ENCODE measurements around the gene BPIFB2. TPM values are rescaled to one million over a fixed set of nuclear protein-coding genes. Genes with fewer than 3 reads are reported as not detected.

The BPIFB2 gene
- total RNA-seq, 2 donors from 2014 or later = not detected

- peak overlapping the region; percentile 38 to 79 for H3K4me3 Mint-ChIP-seq
- H3K27ac Mint-ChIP-seq = peak overlapping the region; percentile 67
- no peak for ATAC-seq (replicated peaks in 1 of 2)
- H3K36me3 Mint-ChIP-seq (ENCODE audit: insufficient read depth in 2 of 2) = no peaks in the 10 kb centered on the region
- peaks cover 81% of the 10 kb centered on the region for H3K4me1 Mint-ChIP-seq (ENCODE audit: low read depth)
- DNase-seq = peak in 1 of 2 donors; percentile 4
- H3K27me3 Mint-ChIP-seq (ENCODE audit: low read depth) = no peaks in the 10 kb centered on the region
- peaks cover 0 to 2% of the 10 kb centered on the region in 2 donors for H3K9me3 Mint-ChIP-seq
Observed at GRCh38 chr20:32966382-32966781, 41.1 kb upstream of the BPIFB2 start.

DNA sequence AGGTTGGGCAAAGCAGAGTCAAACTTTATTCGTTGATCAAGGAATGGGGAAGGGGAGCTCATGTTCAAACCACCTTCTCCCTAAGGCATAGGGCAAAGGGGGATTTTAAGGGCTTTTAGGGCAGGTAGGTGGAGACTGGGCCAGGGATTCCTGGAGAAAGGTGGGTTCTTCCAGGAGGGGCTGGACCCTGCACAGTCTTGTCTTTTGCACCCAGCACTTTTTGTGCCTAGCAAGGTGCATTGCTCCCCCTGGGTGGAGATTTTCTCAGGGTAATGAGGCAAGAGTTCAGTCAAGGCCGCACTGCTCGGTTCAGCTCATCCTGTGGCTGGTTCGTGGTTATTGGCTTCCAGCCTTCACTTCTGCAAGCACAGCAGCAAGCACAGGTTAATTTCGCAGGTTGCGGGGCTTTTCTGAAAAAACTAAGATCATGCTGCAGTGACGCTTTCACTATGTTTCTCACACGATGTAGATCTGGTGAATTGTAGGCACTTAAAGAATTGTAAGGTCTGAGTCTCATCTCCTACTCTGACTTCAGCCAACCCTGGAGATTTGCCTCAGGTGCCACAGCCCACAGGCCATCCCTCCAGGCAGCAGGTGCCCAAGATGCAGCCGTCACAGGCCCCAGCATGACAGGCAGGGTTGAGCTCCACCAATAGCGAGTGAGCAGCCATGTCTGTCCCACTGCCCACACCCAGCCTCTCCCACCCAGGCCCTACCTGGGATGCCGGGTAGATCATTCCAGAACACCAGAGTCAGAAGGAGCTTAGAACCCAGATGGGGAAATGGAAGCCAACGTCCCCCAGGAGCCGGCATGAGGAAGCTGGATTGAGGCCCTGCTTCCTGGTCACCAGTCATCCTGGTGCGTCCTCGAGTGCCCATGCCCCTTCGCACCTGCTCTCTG is 40.4 kb upstream of the BPIFB2 start:
- Mint-ChIP-seq H3K4me3 (peak overlapping the region; percentile 38 to 79), H3K27ac (peak overlapping the region; percentile 86), H3K4me1 (ENCODE audit: low read depth) (peaks cover 74% of the 10 kb centered on the region), H3K27me3 (ENCODE audit: low read depth) (no peaks in the 10 kb centered on the region), H3K9me3 (peaks cover 0 to 2% of the 10 kb centered on the region in 2 donors), H3K36me3 (ENCODE audit: insufficient read depth in 2 of 2) (no peaks in the 10 kb centered on the region)
- DNase-seq = peak; percentile 79 to 85
- ATAC-seq (replicated peaks in 1 of 2) = peak; percentile 67 to 69

DNA sequence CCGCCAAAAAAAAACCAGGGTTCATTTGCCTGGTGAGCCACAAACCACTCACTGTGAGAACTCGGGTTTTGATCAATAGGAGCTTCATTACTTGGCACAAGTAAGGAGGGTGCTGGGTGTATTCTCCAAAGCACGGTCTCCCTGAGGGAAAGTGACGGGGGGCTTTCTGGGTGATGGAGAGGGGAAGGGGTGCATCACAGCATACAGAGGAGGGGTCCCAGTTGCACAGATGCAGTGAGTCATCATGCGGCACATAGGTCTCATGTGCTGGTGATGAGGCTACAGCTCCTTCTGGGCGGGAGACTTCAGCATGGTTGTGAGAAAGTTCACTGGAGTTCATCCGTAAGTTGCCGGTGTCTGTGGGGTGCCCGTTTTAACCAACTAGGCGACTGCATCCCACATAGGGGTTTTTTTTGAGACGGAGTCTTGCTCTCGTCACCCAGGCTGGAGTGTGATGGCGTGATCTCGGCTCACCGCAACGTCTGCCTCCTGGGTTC is 39.5 kb upstream of the BPIFB2 start:
- H3K4me1 Mint-ChIP-seq (ENCODE audit: low read depth) = peaks cover 72% of the 10 kb centered on the region
- ATAC-seq (replicated peaks in 1 of 2) = peak; percentile 21 to 40
- peak overlapping the region; percentile 38 to 79 for H3K4me3 Mint-ChIP-seq
- H3K9me3 Mint-ChIP-seq = peaks cover 0 to 2% of the 10 kb centered on the region in 2 donors
- peak; percentile 61 to 74 for DNase-seq
- H3K27me3 Mint-ChIP-seq (ENCODE audit: low read depth) = no peaks in the 10 kb centered on the region
- peak overlapping the region; percentile 86 for H3K27ac Mint-ChIP-seq
- H3K36me3 Mint-ChIP-seq (ENCODE audit: insufficient read depth in 2 of 2) = no peaks in the 10 kb centered on the region

DNA sequence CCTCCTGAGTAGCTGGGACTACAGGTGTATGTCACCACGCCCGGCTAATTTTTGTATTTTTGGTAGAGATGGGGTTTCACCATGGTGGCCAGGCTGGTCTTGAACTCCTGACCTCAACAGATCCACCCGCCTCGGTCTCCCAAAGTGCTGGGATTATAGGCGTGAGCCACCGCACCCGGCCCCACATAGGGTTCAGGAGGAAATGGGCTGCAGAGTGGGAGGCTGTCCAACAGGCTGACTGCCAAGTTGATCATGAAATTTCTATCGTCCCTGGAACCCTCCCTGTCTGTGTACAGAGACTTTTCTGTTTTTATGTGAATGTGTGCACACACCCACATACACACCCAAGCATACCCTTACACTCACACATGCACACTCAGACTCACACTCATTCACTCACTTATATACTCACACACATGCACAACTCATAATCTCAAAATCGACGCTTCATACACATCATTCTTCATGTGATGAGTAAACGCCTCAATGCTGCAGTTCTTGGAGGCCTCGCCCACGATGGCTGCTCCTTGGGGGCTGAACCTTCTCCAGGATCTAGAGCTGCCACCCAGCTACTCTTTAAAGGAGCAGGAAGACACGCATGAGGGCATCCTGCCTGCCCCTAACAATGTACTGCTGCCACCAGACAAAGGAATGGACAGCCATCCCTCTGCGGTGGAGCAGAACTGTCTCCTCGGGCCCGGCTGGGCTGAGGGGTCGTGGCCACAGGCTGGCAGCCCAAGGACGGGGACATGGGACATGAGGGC is 38.8 kb upstream of the BPIFB2 start:
- DNase-seq (peak; percentile 61 to 67), ATAC-seq (replicated peaks in 1 of 2) (peak; percentile 31 to 39)
- Mint-ChIP-seq H3K9me3 (peaks cover 0 to 2% of the 10 kb centered on the region in 2 donors), H3K4me1 (ENCODE audit: low read depth) (peaks cover 72% of the 10 kb centered on the region), H3K27ac (peak overlapping the region; percentile 86), H3K4me3 (peak overlapping the region; percentile 4 to 38), H3K27me3 (ENCODE audit: low read depth) (no peaks in the 10 kb centered on the region), H3K36me3 (ENCODE audit: insufficient read depth in 2 of 2) (no peaks in the 10 kb centered on the region)

DNA sequence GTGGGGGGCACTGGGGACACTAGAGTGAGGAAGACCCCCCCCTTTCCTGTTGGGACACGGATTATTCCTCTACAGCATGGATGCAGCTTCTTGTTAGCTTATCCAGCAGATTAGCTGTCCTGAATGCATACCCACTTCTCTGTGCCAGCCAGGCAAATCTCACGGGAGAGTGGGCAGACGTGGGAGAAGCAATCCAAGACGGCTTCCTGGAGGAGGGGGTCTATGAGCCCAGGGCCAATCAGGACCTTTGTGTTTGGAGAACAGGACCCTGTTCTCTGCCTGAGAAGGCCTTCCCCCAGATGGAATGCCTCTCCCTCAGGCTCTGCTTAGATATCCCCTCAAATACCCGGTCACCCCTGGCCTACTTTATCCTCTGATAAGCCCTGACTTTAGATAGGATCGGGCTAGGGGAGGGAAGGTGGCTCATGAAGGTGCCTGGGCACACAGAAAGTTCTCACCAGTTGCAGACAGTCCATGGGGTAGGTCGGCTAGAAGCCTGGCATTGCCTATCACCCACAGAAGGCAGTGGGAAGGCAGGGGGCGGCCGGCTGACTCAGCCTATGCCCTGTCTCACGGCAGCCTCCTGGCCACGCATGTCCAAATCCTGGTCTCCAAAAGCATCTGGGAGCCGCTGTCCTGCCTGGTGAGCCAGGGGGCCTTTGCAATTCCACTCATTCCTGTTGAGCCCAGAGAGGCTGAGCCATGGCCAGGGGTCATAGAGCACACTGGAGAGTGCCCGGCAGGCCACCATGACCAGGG is 38.0 kb upstream of the BPIFB2 start:
- Mint-ChIP-seq H3K4me1 (ENCODE audit: low read depth) (peaks cover 76% of the 10 kb centered on the region), H3K36me3 (ENCODE audit: insufficient read depth in 2 of 2) (no peaks in the 10 kb centered on the region), H3K27ac (peak overlapping the region; percentile 88), H3K4me3 (peak overlapping the region; percentile 9 to 23), H3K27me3 (ENCODE audit: low read depth) (no peaks in the 10 kb centered on the region), H3K9me3 (peaks cover 0 to 2% of the 10 kb centered on the region in 2 donors)
- no peak for DNase-seq
- no peak for ATAC-seq (replicated peaks in 1 of 2)

GRCh38 chr20:32970115-32970972 is 37.2 kb upstream of the BPIFB2 start:
- peak in 1 of 2 donors; percentile 8 for DNase-seq
- ATAC-seq (replicated peaks in 1 of 2) = no peak
- H3K4me1 Mint-ChIP-seq (ENCODE audit: low read depth) = peaks cover 80% of the 10 kb centered on the region

DNA sequence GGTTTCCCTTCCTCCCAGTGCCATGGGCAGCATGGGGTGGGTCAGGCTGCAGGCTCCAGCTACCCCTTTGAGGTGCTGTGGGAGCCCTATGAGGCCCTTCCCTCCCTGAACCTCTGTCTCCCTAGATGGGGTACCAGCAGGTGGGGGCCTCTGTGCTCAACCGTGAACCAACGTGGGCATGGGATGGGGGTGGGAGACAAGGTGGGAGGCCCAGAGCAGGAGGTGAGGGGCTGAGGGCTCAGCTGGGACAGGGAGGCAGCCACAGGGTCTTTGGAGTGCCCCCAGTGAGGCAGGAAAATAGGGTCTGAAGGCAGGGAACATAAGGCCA is 36.6 kb upstream of the BPIFB2 start:
- Mint-ChIP-seq H3K4me1 (ENCODE audit: low read depth) (peaks cover 76% of the 10 kb centered on the region), H3K27me3 (ENCODE audit: low read depth) (no peaks in the 10 kb centered on the region), H3K27ac (no peak overlapping the region), H3K9me3 (peaks cover 0 to 2% of the 10 kb centered on the region in 2 donors), H3K4me3 (peak overlapping the region in 1 of 2 donors; percentile 18), H3K36me3 (ENCODE audit: insufficient read depth in 2 of 2) (no peaks in the 10 kb centered on the region)
- ATAC-seq (replicated peaks in 1 of 2) = no peak
- DNase-seq = peak in 1 of 2 donors; percentile 27

More at GRCh38 chr20:32970115-32970972, 37.2 kb upstream of the BPIFB2 start:
- Mint-ChIP-seq H3K27ac (peak overlapping the region; percentile 88), H3K9me3 (peaks cover 0 to 2% of the 10 kb centered on the region in 2 donors), H3K4me3 (peak overlapping the region; percentile 9 to 23), H3K36me3 (ENCODE audit: insufficient read depth in 2 of 2) (no peaks in the 10 kb centered on the region), H3K27me3 (ENCODE audit: low read depth) (no peaks in the 10 kb centered on the region)

DNA sequence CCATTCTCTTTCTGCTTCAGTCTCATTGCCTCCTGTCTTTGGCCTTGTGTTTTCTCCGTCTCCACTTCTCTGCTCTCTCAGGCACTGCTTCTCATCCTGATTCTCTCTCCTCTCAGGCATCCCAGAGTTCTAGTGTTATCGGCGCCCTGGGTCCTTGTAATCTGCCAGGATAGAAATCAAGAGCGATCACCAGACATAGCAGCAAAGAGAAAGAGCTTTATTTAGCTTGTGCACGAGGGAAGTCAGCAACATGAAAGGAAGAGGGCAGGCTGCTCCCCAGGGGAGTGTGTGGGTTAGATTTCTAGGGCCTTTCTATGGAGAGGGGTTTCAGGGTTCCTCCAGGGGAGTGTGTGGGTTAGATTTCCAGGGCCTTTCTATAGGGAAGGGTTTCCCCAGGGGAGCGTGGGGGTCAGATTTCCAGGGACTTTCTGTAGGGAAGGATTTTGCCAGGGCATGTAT is 35.8 kb upstream of the BPIFB2 start:
- Mint-ChIP-seq H3K27ac (no peak overlapping the region), H3K4me1 (ENCODE audit: low read depth) (peaks cover 74% of the 10 kb centered on the region), H3K9me3 (peaks cover 0 to 8% of the 10 kb centered on the region in 2 donors), H3K4me3 (no peak overlapping the region), H3K36me3 (ENCODE audit: insufficient read depth in 2 of 2) (peaks cover 4 to 6% of the 10 kb centered on the region in 2 donors), H3K27me3 (ENCODE audit: low read depth) (no peaks in the 10 kb centered on the region)
- peak; percentile 10 to 12 for ATAC-seq (replicated peaks in 1 of 2)
- peak in 1 of 2 donors; percentile 24 for DNase-seq

DNA sequence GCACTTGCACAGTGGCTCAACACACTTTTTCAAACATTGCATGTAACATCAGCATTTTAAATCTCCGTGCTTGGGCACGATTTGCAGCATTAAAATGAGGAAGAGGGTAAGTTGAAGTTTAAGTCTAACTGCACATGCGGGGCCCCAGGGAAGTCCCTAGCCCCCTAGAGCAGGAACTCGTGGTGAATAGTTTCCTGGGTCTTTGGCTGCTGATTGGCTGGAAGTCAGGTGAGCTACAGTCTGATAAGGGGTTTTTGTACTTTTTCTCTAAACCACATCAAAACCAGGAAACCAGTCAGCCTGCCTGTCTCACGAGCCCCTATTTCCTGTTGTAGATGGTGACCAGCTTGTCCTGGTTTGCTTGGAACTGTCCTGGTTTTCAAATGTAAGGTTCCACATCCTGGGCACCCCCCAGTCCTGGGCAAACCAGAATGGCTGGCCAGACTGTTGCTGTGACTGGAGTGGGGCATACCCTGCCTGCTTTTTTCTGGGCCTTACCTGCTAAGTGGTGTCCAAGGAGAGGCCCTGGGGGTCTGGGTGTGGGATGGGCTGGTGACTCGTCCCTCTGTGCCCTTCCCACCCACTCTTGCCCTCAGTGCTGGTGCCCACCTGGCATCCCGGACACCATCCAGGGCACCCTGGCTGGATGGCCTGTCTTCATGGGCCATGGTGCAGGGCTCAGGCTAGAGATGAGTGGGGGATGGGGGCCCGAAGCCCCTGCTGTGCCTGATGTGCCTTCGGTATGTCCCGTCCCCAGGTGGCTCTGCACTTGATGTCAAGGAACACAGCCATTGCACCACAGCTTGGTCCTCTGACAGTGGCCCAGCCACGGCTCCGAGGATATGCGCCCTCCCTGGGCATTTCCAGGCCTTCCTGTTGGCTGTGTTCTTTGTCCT is 35.1 kb upstream of the BPIFB2 start:
- no peak overlapping the region for H3K4me3 Mint-ChIP-seq
- ATAC-seq (replicated peaks in 1 of 2) = peak; percentile 76 to 77
- no peak overlapping the region for H3K27ac Mint-ChIP-seq
- peak; percentile 82 to 88 for DNase-seq
- peaks cover 0 to 8% of the 10 kb centered on the region in 2 donors for H3K9me3 Mint-ChIP-seq
- no peaks in the 10 kb centered on the region for H3K27me3 Mint-ChIP-seq (ENCODE audit: low read depth)
- peaks cover 70% of the 10 kb centered on the region for H3K4me1 Mint-ChIP-seq (ENCODE audit: low read depth)
- H3K36me3 Mint-ChIP-seq (ENCODE audit: insufficient read depth in 2 of 2) = peaks cover 6 to 8% of the 10 kb centered on the region in 2 donors

GRCh38 chr20:32973077-32973717 is 34.3 kb upstream of the BPIFB2 start:
- no peaks in the 10 kb centered on the region for H3K27me3 Mint-ChIP-seq (ENCODE audit: low read depth)
- H3K9me3 Mint-ChIP-seq = peaks cover 0 to 8% of the 10 kb centered on the region in 2 donors
- H3K36me3 Mint-ChIP-seq (ENCODE audit: insufficient read depth in 2 of 2) = peaks cover 6 to 8% of the 10 kb centered on the region in 2 donors
- DNase-seq (no peak), ATAC-seq (replicated peaks in 1 of 2) (no peak)
- peaks cover 62% of the 10 kb centered on the region for H3K4me1 Mint-ChIP-seq (ENCODE audit: low read depth)
- H3K4me3 Mint-ChIP-seq = no peak overlapping the region
- H3K27ac Mint-ChIP-seq = peak overlapping the region; percentile 30

Measured in activated T-cell treated with anti-CD3 and anti-CD28 coated beads, Interleukin-2, amount 50 U/mL, for 72 hours (primary cell).